Neural cell (in vitro differentiated cells): ENCODE measurements around the gene TMEM53. TPM values are rescaled to one million over a fixed set of nuclear protein-coding genes. Genes with fewer than 3 reads are reported as not detected.

Experiments used
- H2AFZ ChIP-seq: fragments of 200-600, 300-800 bp; sonication (generic), shearing (Covaris generic); 2 replicates; pipeline ENCODE4 v1.6.0; 2014; ENCODE audit warnings: low read depth, mild to moderate bottlenecking, antibody characterized with exemption, low read length, moderate library complexity
- H3F3A ChIP-seq: fragments of 200-600 bp; shearing (Covaris generic); 2 replicates; pipeline ENCODE4 v1.6.1; 2016; ENCODE audit warnings: mild to moderate bottlenecking, moderate library complexity, mixed read lengths, antibody characterized with exemption, low read length; ENCODE audit not compliant: insufficient read depth, poor library complexity, severe bottlenecking
- H3K27ac ChIP-seq: fragments of 200-600, 300-800 bp; sonication (generic), shearing (Covaris generic); 2 replicates; pipeline ENCODE4 v1.5.1; 2014; ENCODE audit warnings: mild to moderate bottlenecking, low read length, moderate library complexity
- H3K27me3 ChIP-seq: fragments of 300-800, 200-600 bp; sonication (generic), shearing (Covaris generic); 2 replicates; pipeline ENCODE4 v1.6.0; 2014; ENCODE audit warnings: mild to moderate bottlenecking, low read depth, low read length, moderate library complexity; ENCODE audit not compliant: insufficient read depth
- H3K36me3 ChIP-seq: fragments of 300-800, 200-600 bp; sonication (generic), shearing (Covaris generic); 2 replicates; pipeline ENCODE4 v1.5.1; 2014; ENCODE audit warnings: mild to moderate bottlenecking, antibody characterized with exemption, low read length, moderate library complexity; ENCODE audit not compliant: insufficient read depth
- H3K4me2 ChIP-seq: fragments of 300-800, 200-600 bp; sonication (generic), shearing (Covaris generic); 2 replicates; pipeline ENCODE4 v1.6.0; 2014; ENCODE audit warnings: mild to moderate bottlenecking, low read length
- H3K4me3 ChIP-seq: fragments of 300-800, 200-600 bp; sonication (generic), shearing (Covaris generic); 2 replicates; pipeline ENCODE4 v1.5.1; 2014; ENCODE audit warnings: mild to moderate bottlenecking, low read length, moderate library complexity
- H3K79me2 ChIP-seq: fragments of 200-600 bp; shearing (Covaris generic); replicated peaks from 2 replicates; pipeline ENCODE4 v1.6.0; 2014; ENCODE audit warnings: mild to moderate bottlenecking, low read length, moderate library complexity; ENCODE audit not compliant: insufficient read depth
- H3K9ac ChIP-seq: fragments of 300-800, 200-600 bp; sonication (generic), shearing (Covaris generic); 2 replicates; pipeline ENCODE4 v1.6.1; 2016; ENCODE audit warnings: mild to moderate bottlenecking, low read length, mixed read lengths
- H3K9me2 ChIP-seq: fragments of 200-600 bp; shearing (Covaris generic); 2 replicates; pipeline ENCODE4 v1.6.1; 2016; ENCODE audit warnings: mild to moderate bottlenecking, low read length, mixed read lengths; ENCODE audit not compliant: insufficient read depth
- H3K9me3 ChIP-seq: fragments of 200-600, 300-800 bp; sonication (generic), shearing (Covaris generic); 2 replicates; pipeline ENCODE4 v1.6.1; 2016; ENCODE audit warnings: mild to moderate bottlenecking, mixed run types, low read length, moderate library complexity, mixed read lengths
- H4K20me1 ChIP-seq: fragments of 200-600 bp; shearing (Covaris generic); 2 replicates; pipeline ENCODE4 v1.6.1; 2016; ENCODE audit warnings: mild to moderate bottlenecking, mixed run types; ENCODE audit not compliant: insufficient read depth
- EP300 ChIP-seq: fragments of 450-650 bp; conservative IDR thresholded peaks from 2 replicates; pipeline ENCODE4 v1.6.1; 2014; ENCODE audit warnings: antibody characterized with exemption, mild to moderate bottlenecking, moderate library complexity; ENCODE audit not compliant: poor library complexity, severe bottlenecking
- EZH2 ChIP-seq: fragments of 200-600, 300-800 bp; shearing (Covaris generic), sonication (generic); IDR thresholded peaks from 2 replicates; pipeline ENCODE4 v1.6.1; 2014; ENCODE audit warnings: antibody characterized with exemption, low read length, borderline replicate concordance, mild to moderate bottlenecking; ENCODE audit not compliant: insufficient read depth, poor library complexity, severe bottlenecking
- MXI1 ChIP-seq: fragments of 450-650 bp; conservative IDR thresholded peaks from 2 replicates; pipeline ENCODE4 v1.6.1; 2014; ENCODE audit warnings: antibody characterized with exemption, mild to moderate bottlenecking; ENCODE audit not compliant: poor library complexity, severe bottlenecking
- POLR2AphosphoS5 ChIP-seq: IDR thresholded peaks from 2 replicates; pipeline ENCODE4 v1.6.1; 2012
- RAD21 ChIP-seq: fragments of 450-650 bp; conservative IDR thresholded peaks from 2 replicates; pipeline ENCODE4 v1.6.1; 2014; ENCODE audit warnings: antibody characterized with exemption, mild to moderate bottlenecking, moderate library complexity
- REST ChIP-seq: IDR thresholded peaks from 2 replicates; pipeline ENCODE4 v1.6.1; 2012; ENCODE audit warnings: borderline replicate concordance
- SMC3 ChIP-seq: fragments of 450-650 bp; conservative IDR thresholded peaks from 2 replicates; pipeline ENCODE4 v1.6.1; 2014; ENCODE audit warnings: antibody characterized with exemption, mild to moderate bottlenecking, moderate library complexity; ENCODE audit not compliant: poor library complexity
- TAF1 ChIP-seq: IDR thresholded peaks from 2 replicates; pipeline ENCODE4 v1.6.1; 2012; ENCODE audit warnings: low read depth
- polyA plus RNA-seq: library from polyadenylated mRNA; depleted of rRNA; stranded (reverse); fragments of >200 nt; gene quantifications from 2 replicates; pipeline ENCODE4 v1.2.3, GENCODE V29; 2014
- TF ChIP-seq, protein P1 (sequence below): fragments of 450-650 bp; IDR thresholded peaks from 2 replicates; pipeline ENCODE4 v1.5.1; 2014; ENCODE audit warnings: antibody characterized with exemption, mild to moderate bottlenecking, moderate library complexity; ENCODE audit not compliant: poor library complexity, severe bottlenecking

The TMEM53 gene
- polyA plus RNA-seq, 1 donor from 2014 or later, result 13.4 TPM

- Histone ChIP-seq H3K9me3 (no peaks in the 10 kb centered on the region), H3K9ac (peak overlapping the region; percentile 4), H3K79me2 (no peaks in the 10 kb centered on the region), H3F3A (no peaks in the 10 kb centered on the region), H3K4me2 (no peak overlapping the region), H3K27me3 (peaks cover 34% of the 10 kb centered on the region), H3K4me3 (peak overlapping the region; percentile 52), H3K9me2 (no peaks in the 10 kb centered on the region), H3K27ac (no peak overlapping the region), H3K36me3 (no peaks in the 10 kb centered on the region), H4K20me1 (no peaks in the 10 kb centered on the region), H2AFZ (no peak overlapping the region)
- TF ChIP-seq SMC3, result no peak
- TF ChIP-seq TAF1, result no peak
- no peak for TF ChIP-seq EP300
- TF ChIP-seq MXI1, result no peak
- TF ChIP-seq, protein P1, sequence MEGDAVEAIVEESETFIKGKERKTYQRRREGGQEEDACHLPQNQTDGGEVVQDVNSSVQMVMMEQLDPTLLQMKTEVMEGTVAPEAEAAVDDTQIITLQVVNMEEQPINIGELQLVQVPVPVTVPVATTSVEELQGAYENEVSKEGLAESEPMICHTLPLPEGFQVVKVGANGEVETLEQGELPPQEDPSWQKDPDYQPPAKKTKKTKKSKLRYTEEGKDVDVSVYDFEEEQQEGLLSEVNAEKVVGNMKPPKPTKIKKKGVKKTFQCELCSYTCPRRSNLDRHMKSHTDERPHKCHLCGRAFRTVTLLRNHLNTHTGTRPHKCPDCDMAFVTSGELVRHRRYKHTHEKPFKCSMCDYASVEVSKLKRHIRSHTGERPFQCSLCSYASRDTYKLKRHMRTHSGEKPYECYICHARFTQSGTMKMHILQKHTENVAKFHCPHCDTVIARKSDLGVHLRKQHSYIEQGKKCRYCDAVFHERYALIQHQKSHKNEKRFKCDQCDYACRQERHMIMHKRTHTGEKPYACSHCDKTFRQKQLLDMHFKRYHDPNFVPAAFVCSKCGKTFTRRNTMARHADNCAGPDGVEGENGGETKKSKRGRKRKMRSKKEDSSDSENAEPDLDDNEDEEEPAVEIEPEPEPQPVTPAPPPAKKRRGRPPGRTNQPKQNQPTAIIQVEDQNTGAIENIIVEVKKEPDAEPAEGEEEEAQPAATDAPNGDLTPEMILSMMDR, result no peak
- TF ChIP-seq RAD21, result no peak
- TF ChIP-seq REST, result no peak
- no peak for TF ChIP-seq EZH2
- TF ChIP-seq POLR2AphosphoS5, result no peak
Measured at GRCh38 chr1:44616991-44617702, 57.1 kb downstream of the TMEM53 start.

DNA sequence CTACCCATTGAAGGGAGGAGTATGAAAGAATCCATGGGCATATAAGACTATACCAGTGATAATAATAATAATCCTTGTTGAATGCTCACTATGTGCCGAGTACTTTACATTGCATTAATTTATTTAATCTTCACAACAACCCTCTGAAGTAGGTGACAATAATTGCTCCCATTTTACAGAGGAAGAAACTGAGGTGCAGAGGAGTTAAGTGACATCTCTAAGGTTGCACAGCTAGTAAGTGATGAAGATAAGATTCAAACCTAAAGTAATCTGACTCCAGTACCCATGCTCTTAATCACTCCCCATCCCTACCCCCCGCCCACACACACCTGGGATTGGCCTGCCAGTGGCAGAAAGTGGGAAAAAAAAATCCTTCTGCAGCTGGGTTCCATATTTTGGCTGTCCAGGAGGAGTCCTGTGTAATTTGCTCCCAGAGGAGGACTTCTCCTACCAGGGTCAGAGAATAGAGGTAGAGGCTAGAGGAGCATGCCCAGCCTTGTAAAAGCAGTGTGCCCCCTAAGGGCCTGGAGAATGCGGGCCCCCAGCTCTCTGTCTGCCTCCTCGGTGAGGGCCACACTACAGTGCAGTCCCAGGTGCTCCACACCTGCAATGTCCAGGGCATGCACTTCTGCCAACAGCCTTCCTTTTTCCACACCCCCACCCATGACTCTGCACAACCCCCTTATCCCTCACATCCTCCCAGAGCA lies 57.8 kb downstream of the TMEM53 start:
- no peaks in the 10 kb centered on the region for H3F3A ChIP-seq
- H3K9ac ChIP-seq, result no peak overlapping the region
- no peaks in the 10 kb centered on the region for H3K9me3 ChIP-seq
- no peaks in the 10 kb centered on the region for H3K79me2 ChIP-seq
- H3K9me2 ChIP-seq, result no peaks in the 10 kb centered on the region
- H3K27me3 ChIP-seq, result peaks cover 34% of the 10 kb centered on the region
- H3K4me2 ChIP-seq, result no peak overlapping the region
- H3K36me3 ChIP-seq, result no peaks in the 10 kb centered on the region
- TF ChIP-seq POLR2AphosphoS5 (no peak), EP300 (no peak), SMC3 (no peak), MXI1 (no peak), TAF1 (no peak), EZH2 (no peak), REST (no peak), RAD21 (no peak)
- TF ChIP-seq, protein P1, result no peak
- no peak overlapping the region for H3K27ac ChIP-seq
- no peak overlapping the region for H2AFZ ChIP-seq
- peak overlapping the region; percentile 52 for H3K4me3 ChIP-seq
- H4K20me1 ChIP-seq, result no peaks in the 10 kb centered on the region
